H7 (cell line): Measurements from ENCODE around the gene CCDC88B. TPM values are rescaled to one million over a fixed set of nuclear protein-coding genes. Genes with fewer than 3 reads are reported as not detected.
A peak's percentile ranks its signal among the peaks of the same experiment; 100 is the strongest.
"Not testable (repeated sequence)": the region's sequence is repeated elsewhere in the genome, so short reads cannot be mapped to it uniquely, and the experiment has no call there.

Experiments used
- DNase-seq: peaks from one replicate; pipeline ENCODE4 v3.0.0; 2012
- H3K27me3 ChIP-seq: 2 replicates; pipeline ENCODE4 v1.6.0; 2011; ENCODE audit warnings: mild to moderate bottlenecking, low read length; ENCODE audit not compliant: control insufficient read depth, insufficient read depth
- H3K36me3 ChIP-seq: replicated peaks from 2 replicates; pipeline ENCODE4 v1.5.1; 2011; ENCODE audit warnings: low read length; ENCODE audit not compliant: control insufficient read depth, insufficient read depth
- H3K4me3 ChIP-seq: 2 replicates; pipeline ENCODE4 v1.5.1; 2011; ENCODE audit warnings: low read depth, mild to moderate bottlenecking, control low read depth, low read length, moderate library complexity; ENCODE audit not compliant: insufficient read depth
- total RNA-seq: library from RNA; depleted of rRNA; stranded (reverse); fragments of >200 nt; shearing (Covaris generic); gene quantifications from 2 replicates; pipeline ENCODE4 v1.2.3, GENCODE V29; 2014

Gene CCDC88B
- total RNA-seq, 1 experiment from 2014 or later: 7.7 TPM

- no peak overlapping the region for H3K4me3 ChIP-seq
- DNase-seq: no peak
- H3K27me3 ChIP-seq: no peaks in the 10 kb centered on the region
- peaks cover 14% of the 10 kb centered on the region for H3K36me3 ChIP-seq
These were observed 16.6 kb upstream of the CCDC88B start for GRCh38 chr11:64323373-64323772.

- H3K36me3 ChIP-seq: peaks cover 14% of the 10 kb centered on the region
- not testable (repeated sequence) for H3K27me3 ChIP-seq, H3K4me3 ChIP-seq, DNase-seq
These were observed 16.0 kb upstream of the CCDC88B start for GRCh38 chr11:64323984-64324383.

- no peak for DNase-seq
- no peaks in the 10 kb centered on the region for H3K27me3 ChIP-seq
- H3K36me3 ChIP-seq: peaks cover 14% of the 10 kb centered on the region
- H3K4me3 ChIP-seq: no peak overlapping the region
These were observed 15.1 kb upstream of the CCDC88B start for GRCh38 chr11:64324692-64325469.

- no peaks in the 10 kb centered on the region for H3K27me3 ChIP-seq
- H3K4me3 ChIP-seq: no peak overlapping the region
- no peaks in the 10 kb centered on the region; the same call in none of the 2 replicates for H3K36me3 ChIP-seq
- no peak for DNase-seq
These were observed 12.6 kb upstream of the CCDC88B start for GRCh38 chr11:64327375-64327774.

- no peak for DNase-seq
- Histone ChIP-seq H3K36me3 (no peaks in the 10 kb centered on the region; the same call in 1 of the 2 replicates), H3K27me3 (no peaks in the 10 kb centered on the region), H3K4me3 (no peak overlapping the region)
These were observed 12.0 kb upstream of the CCDC88B start for GRCh38 chr11:64327993-64328392.

- no peak for DNase-seq
- H3K27me3 ChIP-seq: no peaks in the 10 kb centered on the region
- no peaks in the 10 kb centered on the region for H3K36me3 ChIP-seq
- no peak overlapping the region for H3K4me3 ChIP-seq
These were observed 9.1 kb upstream of the CCDC88B start for GRCh38 chr11:64330888-64331287.

GRCh38 chr11:64331569-64332371, 8.2 kb upstream of the CCDC88B start:
- peak; percentile 85 for DNase-seq
- Histone ChIP-seq H3K36me3 (no peaks in the 10 kb centered on the region), H3K27me3 (no peaks in the 10 kb centered on the region), H3K4me3 (no peak overlapping the region)

- Histone ChIP-seq H3K27me3 (no peaks in the 10 kb centered on the region), H3K36me3 (no peaks in the 10 kb centered on the region), H3K4me3 (no peak overlapping the region)
- DNase-seq: no peak
These were observed 6.4 kb upstream of the CCDC88B start for GRCh38 chr11:64333556-64333955.

- Histone ChIP-seq H3K27me3 (no peaks in the 10 kb centered on the region; the same call in 1 of the 2 replicates), H3K36me3 (no peaks in the 10 kb centered on the region), H3K4me3 (no peak overlapping the region)
- peak; percentile 68 for DNase-seq
These were observed 5.0 kb upstream of the CCDC88B start for GRCh38 chr11:64334764-64335735.

- no peak for DNase-seq
- H3K36me3 ChIP-seq: no peaks in the 10 kb centered on the region
- H3K4me3 ChIP-seq: no peak overlapping the region
- H3K27me3 ChIP-seq: no peaks in the 10 kb centered on the region; the same call in 1 of the 2 replicates
These were observed 2.3 kb upstream of the CCDC88B start for GRCh38 chr11:64337538-64338249.

- no peak for DNase-seq
- Histone ChIP-seq H3K27me3 (no peaks in the 10 kb centered on the region; the same call in 1 of the 2 replicates), H3K36me3 (no peaks in the 10 kb centered on the region), H3K4me3 (no peak overlapping the region)
These were observed 1.3 kb upstream of the CCDC88B start for GRCh38 chr11:64338716-64339115.

GRCh38 chr11:64339286-64339685, 718 bp upstream of the CCDC88B start:
- H3K36me3 ChIP-seq: no peaks in the 10 kb centered on the region
- H3K4me3 ChIP-seq: no peak overlapping the region
- no peaks in the 10 kb centered on the region; the same call in 1 of the 2 replicates for H3K27me3 ChIP-seq
- DNase-seq: peak; percentile 34

GRCh38 chr11:64340671-64341335, 799 bp downstream of the CCDC88B start:
- no peaks in the 10 kb centered on the region for H3K36me3 ChIP-seq
- H3K27me3 ChIP-seq: no peaks in the 10 kb centered on the region; the same call in 1 of the 2 replicates
- H3K4me3 ChIP-seq: peak overlapping the region; percentile 60
- peak; percentile 99 for DNase-seq
